ENCODE results near the gene IFI27L2.

Gene IFI27L2

GRCh38 chr14:94121485-94121884, 7.9 kb downstream of the IFI27L2 start:
- DNase-seq = no peak

- no peak for DNase-seq
These were observed 8.6 kb downstream of the IFI27L2 start for GRCh38 chr14:94120667-94121340.

GRCh38 chr14:94119071-94119470, 10.3 kb downstream of the IFI27L2 start:
- DNase-seq = no peak

- DNase-seq = no peak
These were observed 11.5 kb downstream of the IFI27L2 start for GRCh38 chr14:94117856-94118255.

GRCh38 chr14:94116701-94117100, 12.7 kb downstream of the IFI27L2 start:
- no peak for DNase-seq

- DNase-seq = no peak
These were observed 13.8 kb downstream of the IFI27L2 start for GRCh38 chr14:94115631-94116030.

- DNase-seq = no peak
These were observed 14.3 kb downstream of the IFI27L2 start for GRCh38 chr14:94115058-94115591.

GRCh38 chr14:94114589-94115057, 14.8 kb downstream of the IFI27L2 start:
- no peak for DNase-seq

- DNase-seq = no peak
These were observed 15.4 kb downstream of the IFI27L2 start for GRCh38 chr14:94113908-94114588.

- no peak for DNase-seq
These were observed 15.9 kb downstream of the IFI27L2 start for GRCh38 chr14:94113490-94113889.

- DNase-seq = no peak
These were observed 16.3 kb downstream of the IFI27L2 start for GRCh38 chr14:94113073-94113472.

GRCh38 chr14:94112513-94113063, 16.8 kb downstream of the IFI27L2 start:
- no peak for DNase-seq

GRCh38 chr14:94111276-94112095, 17.9 kb downstream of the IFI27L2 start:
- no peak for DNase-seq

GRCh38 chr14:94110552-94111181, 18.7 kb downstream of the IFI27L2 start, which contains the start of gene IFI27:
Gene IFI27, plus strand, starts transcription at chr14:94110736.
- no peak for DNase-seq

- DNase-seq = no peak
These were observed 19.5 kb downstream of the IFI27L2 start for GRCh38 chr14:94109915-94110250.

- no peak for DNase-seq
These were observed 24.7 kb downstream of the IFI27L2 start for GRCh38 chr14:94104731-94105130.

GRCh38 chr14:94103554-94104150, 25.8 kb downstream of the IFI27L2 start:
- DNase-seq = no peak

GRCh38 chr14:94102768-94103482, 26.5 kb downstream of the IFI27L2 start:
- DNase-seq = no peak

GRCh38 chr14:94101748-94102147, 27.7 kb downstream of the IFI27L2 start:
- DNase-seq = no peak

- DNase-seq = no peak
These were observed 28.6 kb downstream of the IFI27L2 start for GRCh38 chr14:94100847-94101246.

GRCh38 chr14:94099006-94099405, 30.4 kb downstream of the IFI27L2 start:
- no peak for DNase-seq
